Cardiac muscle cell (in vitro differentiated cells and primary cell): Measurements from ENCODE around the gene CNTN5. TPM values are rescaled to one million over a fixed set of nuclear protein-coding genes. Genes with fewer than 3 reads are reported as not detected.

Experiments
- DNase-seq, 2 donors: peaks; one replicate each; pipeline versions ENCODE4 v3.0.0 to v3.0.0-alpha.2; 2010 to 2017; ENCODE audit warnings: low read depth in 1 of 2, low spot score in 1 of 2
- H3K27ac ChIP-seq: fragments of 200-600 bp; sonication (generic); 2 replicates; pipeline ENCODE4 v1.5.1; 2016
- H3K27me3 ChIP-seq: fragments of 200-600 bp; sonication (generic); 2 replicates; pipeline ENCODE4 v1.6.0; 2016; ENCODE audit warnings: control low read depth
- H3K36me3 ChIP-seq: fragments of 200-600 bp; sonication (generic); 2 replicates; pipeline ENCODE4 v1.5.1; 2016; ENCODE audit warnings: control low read depth
- H3K4me1 ChIP-seq: fragments of 200-600 bp; sonication (generic); 2 replicates; pipeline ENCODE4 v1.8.1; 2017; ENCODE audit warnings: low read depth, mild to moderate bottlenecking, mixed run types
- H3K4me3 ChIP-seq: fragments of 200-600 bp; sonication (generic); 2 replicates; pipeline ENCODE4 v1.5.1; 2016; ENCODE audit warnings: mild to moderate bottlenecking
- H3K9me3 ChIP-seq: fragments of 200-600 bp; sonication (generic); 2 replicates; pipeline ENCODE4 v1.5.1; 2017; ENCODE audit warnings: low read depth, mild to moderate bottlenecking, control low read depth
- CTCF ChIP-seq: IDR thresholded peaks from 2 replicates; pipeline ENCODE4 v1.5.1; 2012; ENCODE audit warnings: low read depth, mild to moderate bottlenecking, low read length
- polyA plus RNA-seq: library from polyadenylated mRNA; unstranded; fragments of >200 nt; fragmentation: Nextera tagmentation; extraction: Ambion mirVana; gene quantifications from 2 replicates; pipeline ENCODE4 v1.2.1, GENCODE V29; 2016
- total RNA-seq: library from RNA; depleted of rRNA; stranded (reverse); fragments of >200 nt; gene quantifications from 2 replicates; pipeline ENCODE4 v1.2.3, GENCODE V29; 2016

CNTN5 gene
- total and polyA plus RNA-seq, 2 experiments from 2014 or later = 30.0 to 41.3 TPM

- Histone ChIP-seq H3K27me3 (peaks cover 12% of the 10 kb centered on the region), H3K27ac (no peak overlapping the region), H3K36me3 (no peaks in the 10 kb centered on the region), H3K4me3 (no peak overlapping the region), H3K4me1 (peaks cover 4% of the 10 kb centered on the region), H3K9me3 (no peaks in the 10 kb centered on the region)
- TF ChIP-seq CTCF = no peak
- DNase-seq = no peak
These were observed 967.2 kb downstream of the CNTN5 start for GRCh38 chr11:99987821-99988470.

DNA sequence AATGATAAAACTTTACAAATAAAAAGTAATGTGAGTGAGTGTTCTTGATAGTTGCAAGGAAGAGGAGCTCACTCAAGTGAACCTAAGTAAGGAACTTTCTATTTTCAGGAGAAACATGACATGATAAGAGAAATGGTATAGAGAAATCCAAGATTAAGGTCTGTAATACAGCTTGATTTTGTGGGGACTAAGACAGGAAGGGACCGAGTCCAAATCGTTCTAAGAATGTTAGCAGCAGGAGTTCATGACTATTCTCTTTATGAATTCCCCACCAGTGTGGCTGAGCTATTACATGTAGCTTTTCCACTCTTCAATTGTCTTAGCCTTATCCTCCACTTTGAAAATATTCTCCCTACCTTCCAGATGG lies 967.7 kb downstream of the CNTN5 start:
- no peak for TF ChIP-seq CTCF
- no peaks in the 10 kb centered on the region for H3K36me3 ChIP-seq
- no peaks in the 10 kb centered on the region for H3K9me3 ChIP-seq
- H3K27ac ChIP-seq = no peak overlapping the region
- peaks cover 4% of the 10 kb centered on the region for H3K4me1 ChIP-seq
- DNase-seq = no peak
- H3K27me3 ChIP-seq = peaks cover 7% of the 10 kb centered on the region
- H3K4me3 ChIP-seq = no peak overlapping the region

- Histone ChIP-seq H3K9me3 (no peaks in the 10 kb centered on the region), H3K27me3 (no peaks in the 10 kb centered on the region), H3K4me1 (no peaks in the 10 kb centered on the region), H3K36me3 (no peaks in the 10 kb centered on the region), H3K4me3 (no peak overlapping the region), H3K27ac (no peak overlapping the region)
- peak; percentile 9 to 21 for DNase-seq
- no peak for TF ChIP-seq CTCF
These were observed 983.2 kb downstream of the CNTN5 start for GRCh38 chr11:100003985-100004384.

DNA sequence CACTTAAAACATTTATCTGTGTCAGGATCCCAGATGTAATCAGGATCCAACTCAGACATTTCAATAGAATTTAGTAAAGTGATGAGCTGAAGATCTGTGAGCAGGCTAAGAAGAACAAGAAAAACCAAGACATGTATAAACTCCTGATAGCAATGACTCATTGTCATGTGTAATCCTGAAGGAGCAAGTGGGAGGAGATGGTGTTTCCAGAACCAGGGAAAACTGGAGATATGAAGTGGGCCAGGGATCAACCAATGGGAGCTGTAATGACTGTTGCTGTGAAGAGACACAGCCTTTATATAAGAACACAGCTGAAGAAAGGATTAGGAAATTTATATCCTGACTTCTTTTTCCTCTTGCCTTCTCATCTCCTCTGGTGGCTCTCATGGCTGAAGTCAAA lies 983.8 kb downstream of the CNTN5 start:
- H3K27me3 ChIP-seq = no peaks in the 10 kb centered on the region
- no peaks in the 10 kb centered on the region for H3K9me3 ChIP-seq
- H3K4me3 ChIP-seq = no peak overlapping the region
- no peak overlapping the region for H3K27ac ChIP-seq
- no peak for TF ChIP-seq CTCF
- no peaks in the 10 kb centered on the region for H3K4me1 ChIP-seq
- DNase-seq = peak in 1 of 2 donors; percentile 66
- H3K36me3 ChIP-seq = no peaks in the 10 kb centered on the region

- H3K36me3 ChIP-seq = no peaks in the 10 kb centered on the region
- no peaks in the 10 kb centered on the region for H3K27me3 ChIP-seq
- H3K4me1 ChIP-seq = no peaks in the 10 kb centered on the region
- H3K27ac ChIP-seq = no peak overlapping the region
- no peak for TF ChIP-seq CTCF
- DNase-seq = no peak
- no peak overlapping the region for H3K4me3 ChIP-seq
- no peaks in the 10 kb centered on the region for H3K9me3 ChIP-seq
These were observed 987.7 kb downstream of the CNTN5 start for GRCh38 chr11:100008417-100008816.

DNA sequence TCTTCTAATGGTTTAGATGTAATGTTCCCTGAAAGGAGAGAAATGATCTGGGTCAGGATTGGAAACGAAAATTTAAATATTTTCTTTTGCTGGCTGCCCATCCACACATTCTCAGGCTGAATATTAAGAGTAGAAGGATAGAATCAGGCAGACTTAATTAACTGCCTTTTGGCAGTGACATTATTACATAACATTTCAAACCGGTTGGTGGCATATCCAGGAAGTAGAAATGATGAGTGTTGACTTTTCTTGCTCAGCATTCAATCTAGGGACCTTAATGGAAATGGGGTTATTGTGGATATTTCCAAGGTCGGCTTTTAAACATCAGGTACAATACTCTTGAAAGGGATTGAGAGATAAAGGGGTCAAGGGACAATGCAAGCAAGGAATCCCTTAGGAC lies 989.0 kb downstream of the CNTN5 start:
- TF ChIP-seq CTCF = no peak
- H3K4me1 ChIP-seq = no peaks in the 10 kb centered on the region
- H3K27ac ChIP-seq = no peak overlapping the region
- no peak overlapping the region for H3K4me3 ChIP-seq
- no peaks in the 10 kb centered on the region for H3K9me3 ChIP-seq
- no peaks in the 10 kb centered on the region for H3K36me3 ChIP-seq
- no peaks in the 10 kb centered on the region for H3K27me3 ChIP-seq
- no peak for DNase-seq
